HEK293 (cell line): ENCODE measurements around the gene TMCC1.
"Not testable (repeated sequence)": the region's sequence is repeated elsewhere in the genome, so short reads cannot be mapped to it uniquely, and the experiment has no call there.

Experiments
- CTCF ChIA-PET: fragments of 350-600 bp; formaldehyde crosslinking; extraction: SDS; loops from one replicate; lab custom pipeline; 2021; ENCODE audit warnings: antibody characterized with exemption; lab: Yijun Ruan, JAX
- POLR2A ChIA-PET: fragments of 300-600 bp; formaldehyde crosslinking; extraction: SDS; loops from one replicate; lab custom pipeline; 2020; ENCODE audit warnings: antibody characterized with exemption, inconsistent platforms; lab: Yijun Ruan, JAX
- H3K27ac ChIP-seq: fragments of 200-500 bp; sonication (Bioruptor generic); 2 replicates; pipeline ENCODE4 v1.5.1; 2014; ENCODE audit warnings: low read depth, low read length, control low read depth, inconsistent platforms; ENCODE audit errors: extremely low read depth
- H3K36me3 ChIP-seq, 2 experiments: fragments of 200-500 bp in 1 of 2; sonication (Bioruptor generic) in 1 of 2; 1 replicate in 1 of 2; 2 replicates in 1 of 2; pipeline ENCODE4 v1.5.1; 2014 to 2017; ENCODE audit warnings: inconsistent platforms in 2 of 2, low read length in 2 of 2; ENCODE audit not compliant: control insufficient read depth in 2 of 2, insufficient read depth in 1 of 2
- H3K4me1 ChIP-seq: fragments of 200-500 bp; sonication (Bioruptor generic); 2 replicates; pipeline ENCODE4 v1.5.1; 2014; ENCODE audit warnings: mild to moderate bottlenecking, low read length, inconsistent platforms; ENCODE audit not compliant: control insufficient read depth, insufficient read depth
- H3K4me3 ChIP-seq: 2 replicates; pipeline ENCODE4 v1.5.1; 2011; ENCODE audit warnings: low read depth, mild to moderate bottlenecking, control low read depth, low read length, moderate library complexity
- H3K9me3 ChIP-seq: fragments of 200-500 bp; sonication (Bioruptor generic); 2 replicates; pipeline ENCODE4 v1.5.1; 2014; ENCODE audit warnings: low read depth, low read length, inconsistent platforms; ENCODE audit not compliant: control insufficient read depth, insufficient read depth
- GFI1B ChIP-seq: fragments of 450-650 bp; formaldehyde crosslinking; IDR thresholded peaks from 2 replicates; pipeline ENCODE4 v1.5.1; 2016; ENCODE audit warnings: missing biosample characterization, missing genetic modification characterization
- GLI4 ChIP-seq: fragments of 450-650 bp; formaldehyde crosslinking; IDR thresholded peaks from 2 replicates; pipeline ENCODE4 v1.5.1; 2016; ENCODE audit warnings: missing biosample characterization, missing genetic modification characterization
- GLIS1 ChIP-seq: fragments of 450-650 bp; formaldehyde crosslinking; IDR thresholded peaks from 2 replicates; pipeline ENCODE4 v1.5.1; 2016; ENCODE audit warnings: missing biosample characterization, missing genetic modification characterization
- KLF9 ChIP-seq: fragments of 450-650 bp; formaldehyde crosslinking; IDR thresholded peaks from 2 replicates; pipeline ENCODE4 v1.5.1; 2016; ENCODE audit warnings: missing biosample characterization, missing genetic modification characterization, low read depth
- SALL2 ChIP-seq: fragments of 450-650 bp; formaldehyde crosslinking; IDR thresholded peaks from 2 replicates; pipeline ENCODE4 v1.5.0; 2017; ENCODE audit warnings: missing biosample characterization, mild to moderate bottlenecking, missing genetic modification characterization, borderline replicate concordance
- SP3 ChIP-seq: fragments of 450-650 bp; formaldehyde crosslinking; IDR thresholded peaks from 2 replicates; pipeline ENCODE4 v1.5.1; 2016; ENCODE audit warnings: missing biosample characterization, missing genetic modification characterization
- ZBTB20 ChIP-seq: fragments of 450-650 bp; formaldehyde crosslinking; IDR thresholded peaks from 2 replicates; pipeline ENCODE4 v1.5.1; 2016; ENCODE audit warnings: missing biosample characterization, missing genetic modification characterization
- ZFP3 ChIP-seq: fragments of 450-650 bp; formaldehyde crosslinking; IDR thresholded peaks from 2 replicates; pipeline ENCODE4 v1.5.1; 2016; ENCODE audit warnings: low read depth, missing biosample characterization, missing genetic modification characterization
- ZFP37 ChIP-seq: fragments of 450-650 bp; formaldehyde crosslinking; IDR thresholded peaks from 2 replicates; pipeline ENCODE4 v1.5.1; 2016; ENCODE audit warnings: missing biosample characterization, missing genetic modification characterization
- ZNF114 ChIP-seq: fragments of 450-650 bp; formaldehyde crosslinking; IDR thresholded peaks from 2 replicates; pipeline ENCODE4 v1.5.0; 2017; ENCODE audit warnings: missing biosample characterization, missing genetic modification characterization
- ZNF148 ChIP-seq: fragments of 450-650 bp; formaldehyde crosslinking; IDR thresholded peaks from 2 replicates; pipeline ENCODE4 v1.5.0; 2017; ENCODE audit warnings: missing biosample characterization, missing genetic modification characterization, borderline replicate concordance
- ZNF202 ChIP-seq: fragments of 450-650 bp; formaldehyde crosslinking; IDR thresholded peaks from 2 replicates; pipeline ENCODE4 v1.5.1; 2016; ENCODE audit warnings: missing biosample characterization, missing genetic modification characterization, borderline replicate concordance
- ZNF214 ChIP-seq: fragments of 450-650 bp; formaldehyde crosslinking; IDR thresholded peaks from 2 replicates; pipeline ENCODE4 v1.5.1; 2017; ENCODE audit warnings: missing biosample characterization, mild to moderate bottlenecking, missing genetic modification characterization, borderline replicate concordance
- ZNF23 ChIP-seq: fragments of 450-650 bp; formaldehyde crosslinking; IDR thresholded peaks from 2 replicates; pipeline ENCODE4 v1.5.1; 2016; ENCODE audit warnings: missing biosample characterization, missing genetic modification characterization, borderline replicate concordance
- ZNF24 ChIP-seq: fragments of 450-650 bp; formaldehyde crosslinking; IDR thresholded peaks from 2 replicates; pipeline ENCODE4 v1.5.1; 2016; ENCODE audit warnings: missing biosample characterization, missing genetic modification characterization
- ZNF292 ChIP-seq: fragments of 450-650 bp; formaldehyde crosslinking; IDR thresholded peaks from 2 replicates; pipeline ENCODE4 v1.5.1; 2016; ENCODE audit warnings: low read depth, missing biosample characterization, missing genetic modification characterization, borderline replicate concordance
- ZNF354C ChIP-seq: fragments of 450-650 bp; formaldehyde crosslinking; IDR thresholded peaks from 2 replicates; pipeline ENCODE4 v1.5.1; 2016; ENCODE audit warnings: missing biosample characterization, missing genetic modification characterization, low read depth, borderline replicate concordance
- ZNF433 ChIP-seq: fragments of 450-650 bp; formaldehyde crosslinking; IDR thresholded peaks from 2 replicates; pipeline ENCODE4 v1.5.1; 2016; ENCODE audit warnings: missing biosample characterization, missing genetic modification characterization, low read depth
- ZNF585B ChIP-seq: fragments of 450-650 bp; formaldehyde crosslinking; IDR thresholded peaks from 2 replicates; pipeline ENCODE4 v1.5.1; 2016; ENCODE audit warnings: missing biosample characterization, missing genetic modification characterization
- TF ChIP-seq, protein P1 (sequence below): fragments of 450-650 bp; formaldehyde crosslinking; IDR thresholded peaks from 2 replicates; pipeline ENCODE4 v1.5.1; 2017; ENCODE audit warnings: missing biosample characterization, missing genetic modification characterization
- TF ChIP-seq, protein P2 (sequence below): fragments of 450-650 bp; formaldehyde crosslinking; IDR thresholded peaks from 2 replicates; pipeline ENCODE4 v1.5.1; 2016; ENCODE audit warnings: missing biosample characterization, missing genetic modification characterization, borderline replicate concordance

Gene TMCC1

DNA sequence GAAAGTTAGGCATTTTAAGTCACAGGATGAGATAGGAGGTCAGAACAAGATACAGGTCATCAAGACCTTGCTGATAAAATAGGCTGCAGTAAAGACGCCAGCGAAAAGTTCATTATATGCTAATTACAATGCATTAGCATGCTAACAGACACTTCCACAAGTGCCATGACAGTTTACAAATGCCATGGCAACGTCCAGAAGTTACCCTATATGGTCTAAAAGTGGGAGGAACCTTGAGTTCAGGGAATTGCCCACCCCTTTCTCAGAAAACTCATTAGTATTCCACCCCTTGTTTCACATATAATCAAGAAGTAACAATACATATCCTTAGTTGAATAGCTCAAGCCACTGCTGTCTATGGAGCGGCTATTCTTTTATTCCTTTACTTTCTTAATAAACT is 194.3 kb downstream of the TMCC1 start (continued):
- TF ChIP-seq ZNF24 (tag by site-specific recombination) (no peak), ZBTB20 (tag by site-specific recombination) (no peak), ZNF148 (tag by site-specific recombination) (no peak), GLIS1 (no peak)
- TF ChIP-seq, protein P1, sequence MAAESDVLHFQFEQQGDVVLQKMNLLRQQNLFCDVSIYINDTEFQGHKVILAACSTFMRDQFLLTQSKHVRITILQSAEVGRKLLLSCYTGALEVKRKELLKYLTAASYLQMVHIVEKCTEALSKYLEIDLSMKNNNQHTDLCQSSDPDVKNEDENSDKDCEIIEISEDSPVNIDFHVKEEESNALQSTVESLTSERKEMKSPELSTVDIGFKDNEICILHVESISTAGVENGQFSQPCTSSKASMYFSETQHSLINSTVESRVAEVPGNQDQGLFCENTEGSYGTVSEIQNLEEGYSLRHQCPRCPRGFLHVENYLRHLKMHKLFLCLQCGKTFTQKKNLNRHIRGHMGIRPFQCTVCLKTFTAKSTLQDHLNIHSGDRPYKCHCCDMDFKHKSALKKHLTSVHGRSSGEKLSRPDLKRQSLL (tag by site-specific recombination) = no peak

DNA sequence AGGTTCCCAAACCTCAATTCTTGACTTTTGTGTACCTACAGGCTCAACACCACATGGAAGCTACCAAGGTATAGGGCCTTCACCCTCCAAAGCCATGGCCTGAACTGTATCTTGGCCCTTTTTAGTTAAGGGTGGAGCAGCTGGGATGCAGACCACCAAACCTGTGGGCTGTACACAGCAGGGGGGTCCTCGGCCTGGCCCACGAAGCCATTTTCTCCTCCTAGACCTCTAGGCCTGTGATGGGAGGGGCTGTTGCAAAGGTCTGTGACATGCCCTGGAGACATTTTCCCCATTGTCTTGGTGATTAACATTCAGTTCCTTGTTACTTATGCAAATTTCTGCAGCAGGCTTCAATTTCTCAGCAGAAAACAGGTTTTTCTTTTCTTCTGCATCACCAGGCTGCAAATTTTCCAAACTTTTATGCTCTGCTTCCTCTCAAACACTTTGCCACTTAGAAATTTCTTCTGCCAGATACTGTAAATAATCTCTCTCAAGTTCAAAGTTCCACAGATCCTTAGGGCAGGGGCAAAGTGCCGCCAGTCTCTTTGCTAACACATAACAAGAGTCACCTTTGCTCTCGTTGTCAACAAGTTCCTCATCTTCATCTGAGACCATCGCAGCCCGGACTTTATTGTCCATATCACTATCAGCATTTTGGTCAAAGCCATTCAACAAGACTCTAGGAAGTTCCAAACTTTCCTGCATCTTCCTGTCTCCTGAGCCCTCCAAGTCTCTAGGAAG is 196.1 kb downstream of the TMCC1 start:
- Histone ChIP-seq H3K4me3 (no peak overlapping the region), H3K9me3 (no peaks in the 10 kb centered on the region), H3K36me3 (no peaks in the 10 kb centered on the region), H3K4me1 (no peaks in the 10 kb centered on the region), H3K27ac (no peak overlapping the region)
- TF ChIP-seq ZNF202 (0 out of 2 replicates have a peak, but pooled peaks have one; percentile 6), ZFP3 (no peak), ZNF214 (no peak), ZNF585B (peak; percentile 94)
- ChIA-PET POLR2A (no interaction called here), CTCF (no interaction called here)

GRCh38 chr3:129696430-129696829 is 197.1 kb downstream of the TMCC1 start:
- POLR2A ChIA-PET, CTCF ChIA-PET, H3K4me3 ChIP-seq, H3K9me3 ChIP-seq, H3K36me3 ChIP-seq, H3K27ac ChIP-seq, H3K4me1 ChIP-seq: not testable (repeated sequence)

- CTCF ChIA-PET = no interaction called here
- H3K36me3 ChIP-seq = no peaks in the 10 kb centered on the region
- H3K9me3 ChIP-seq = no peaks in the 10 kb centered on the region
- no peaks in the 10 kb centered on the region for H3K4me1 ChIP-seq
- POLR2A ChIA-PET = interaction anchor here (0.7 kb wide), 1 partner anchor 21 kb away, joined by 3 read pairs; no protein-coding TSS in a partner anchor
- H3K4me3 ChIP-seq = no peak overlapping the region
- H3K27ac ChIP-seq = no peak overlapping the region
- no peak for TF ChIP-seq ZNF433 (tag by site-specific recombination)
- no peak for TF ChIP-seq GFI1B (tag by site-specific recombination)
- no peak for TF ChIP-seq SALL2 (tag by site-specific recombination)
- TF ChIP-seq, protein P2, sequence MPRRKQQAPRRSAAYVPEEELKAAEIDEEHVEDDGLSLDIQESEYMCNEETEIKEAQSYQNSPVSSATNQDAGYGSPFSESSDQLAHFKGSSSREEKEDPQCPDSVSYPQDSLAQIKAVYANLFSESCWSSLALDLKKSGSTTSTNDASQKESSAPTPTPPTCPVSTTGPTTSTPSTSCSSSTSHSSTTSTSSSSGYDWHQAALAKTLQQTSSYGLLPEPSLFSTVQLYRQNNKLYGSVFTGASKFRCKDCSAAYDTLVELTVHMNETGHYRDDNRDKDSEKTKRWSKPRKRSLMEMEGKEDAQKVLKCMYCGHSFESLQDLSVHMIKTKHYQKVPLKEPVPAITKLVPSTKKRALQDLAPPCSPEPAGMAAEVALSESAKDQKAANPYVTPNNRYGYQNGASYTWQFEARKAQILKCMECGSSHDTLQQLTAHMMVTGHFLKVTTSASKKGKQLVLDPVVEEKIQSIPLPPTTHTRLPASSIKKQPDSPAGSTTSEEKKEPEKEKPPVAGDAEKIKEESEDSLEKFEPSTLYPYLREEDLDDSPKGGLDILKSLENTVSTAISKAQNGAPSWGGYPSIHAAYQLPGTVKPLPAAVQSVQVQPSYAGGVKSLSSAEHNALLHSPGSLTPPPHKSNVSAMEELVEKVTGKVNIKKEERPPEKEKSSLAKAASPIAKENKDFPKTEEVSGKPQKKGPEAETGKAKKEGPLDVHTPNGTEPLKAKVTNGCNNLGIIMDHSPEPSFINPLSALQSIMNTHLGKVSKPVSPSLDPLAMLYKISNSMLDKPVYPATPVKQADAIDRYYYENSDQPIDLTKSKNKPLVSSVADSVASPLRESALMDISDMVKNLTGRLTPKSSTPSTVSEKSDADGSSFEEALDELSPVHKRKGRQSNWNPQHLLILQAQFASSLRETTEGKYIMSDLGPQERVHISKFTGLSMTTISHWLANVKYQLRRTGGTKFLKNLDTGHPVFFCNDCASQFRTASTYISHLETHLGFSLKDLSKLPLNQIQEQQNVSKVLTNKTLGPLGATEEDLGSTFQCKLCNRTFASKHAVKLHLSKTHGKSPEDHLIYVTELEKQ (tag by site-specific recombination) = no peak
- TF ChIP-seq GLI4 (tag by site-specific recombination) = no peak
- no peak for TF ChIP-seq KLF9 (tag by site-specific recombination)
- TF ChIP-seq ZNF23 = no peak
- no peak for TF ChIP-seq ZFP37
- TF ChIP-seq ZNF114 (tag by site-specific recombination) = no peak
- TF ChIP-seq ZNF292 = no peak
- TF ChIP-seq ZNF354C = no peak
- TF ChIP-seq SP3 (tag by site-specific recombination) = no peak
Observed at GRCh38 chr3:129695230-129695629, 198.3 kb downstream of the TMCC1 start.
